WTC11 (cell line): ENCODE results near the gene TBX10. TPM values are rescaled to one million over a fixed set of nuclear protein-coding genes. Genes with fewer than 3 reads are reported as not detected.
A peak's percentile ranks its signal among the peaks of the same experiment; 100 is the strongest.

Experiments
- ATAC-seq: fragments of 200-7000 bp; cut with Tn5 transposase; 2 replicates; pipeline ENCODE4 v1.10.0; 2021; ENCODE audit warnings: mild to moderate bottlenecking, moderate library complexity
- CTCF ChIA-PET: fragments of 300-600 bp; sonication (Branson Sonifier 250); formaldehyde crosslinking; loops from one replicate; lab custom pipeline; 2021; ENCODE audit warnings: antibody characterized with exemption; lab: Charles Lee
- POLR2A ChIA-PET: fragments of 350-600 bp; sonication (Branson Sonifier 250); formaldehyde crosslinking; loops from one replicate; lab custom pipeline; 2021; ENCODE audit warnings: antibody characterized with exemption; lab: Charles Lee
- DNase-seq: peaks from one replicate; pipeline ENCODE4 v3.0.0; 2021; ENCODE audit warnings: low spot score
- H3K27ac Mint-ChIP-seq: 2 replicates; pipeline ENCODE4 v1.8.0; 2021; ENCODE audit warnings: mixed read lengths
- H3K27me3 Mint-ChIP-seq: 2 replicates; pipeline ENCODE4 v1.8.0; 2021; ENCODE audit warnings: low read depth, mild to moderate bottlenecking, moderate library complexity, mixed read lengths
- H3K36me3 Mint-ChIP-seq: 2 replicates; pipeline ENCODE4 v1.8.0; 2021; ENCODE audit warnings: mixed read lengths
- H3K4me1 Mint-ChIP-seq: 2 replicates; pipeline ENCODE4 v1.8.0; 2022; ENCODE audit warnings: mixed read lengths
- H3K4me3 Mint-ChIP-seq: 2 replicates; pipeline ENCODE4 v1.8.0; 2021; ENCODE audit warnings: mild to moderate bottlenecking, moderate library complexity, mixed read lengths
- H3K9me3 Mint-ChIP-seq: 2 replicates; pipeline ENCODE4 v1.8.0; 2021; ENCODE audit warnings: mixed read lengths
- CTCF ChIP-seq: fragments of 200-600 bp; IDR thresholded peaks from 2 replicates; pipeline ENCODE4 v1.8.0; 2022; ENCODE audit warnings: antibody characterized with exemption
- JUN ChIP-seq: sonication (generic); formaldehyde crosslinking; IDR thresholded peaks from 2 replicates; pipeline ENCODE4 v1.8.0; 2023; ENCODE audit warnings: mild to moderate bottlenecking, missing genetic modification reagents
- OVOL2 ChIP-seq: fragments of 250-450 bp; sonication (Bioruptor Pico); IDR thresholded peaks from 2 replicates; pipeline ENCODE4 v1.9.0; 2021; ENCODE audit warnings: mild to moderate bottlenecking, borderline replicate concordance
- RORB ChIP-seq: fragments of 250-450 bp; sonication (Bioruptor Pico); IDR thresholded peaks from 2 replicates; pipeline ENCODE4 v1.9.0; 2021; ENCODE audit warnings: mild to moderate bottlenecking
- SMAD4 ChIP-seq: sonication (generic); formaldehyde crosslinking; IDR thresholded peaks from 2 replicates; pipeline ENCODE4 v1.8.0; 2022; ENCODE audit warnings: mild to moderate bottlenecking, missing genetic modification reagents
- SP1 ChIP-seq: sonication (generic); formaldehyde crosslinking; conservative IDR thresholded peaks from 2 replicates; pipeline ENCODE4 v1.8.1; 2022; ENCODE audit warnings: missing genetic modification reagents
- TEAD1 ChIP-seq: sonication (generic); formaldehyde crosslinking; IDR thresholded peaks from 2 replicates; pipeline ENCODE4 v1.8.0; 2022; ENCODE audit warnings: mild to moderate bottlenecking, missing genetic modification reagents
- ZBTB43 ChIP-seq: sonication (generic); formaldehyde crosslinking; IDR thresholded peaks from 2 replicates; pipeline ENCODE4 v1.8.1; 2023; ENCODE audit warnings: mild to moderate bottlenecking, missing genetic modification reagents
- ZNF263 ChIP-seq: sonication (generic); formaldehyde crosslinking; IDR thresholded peaks from 2 replicates; pipeline ENCODE4 v1.8.1; 2022; ENCODE audit warnings: low read depth, mild to moderate bottlenecking, moderate library complexity, missing genetic modification reagents
- ZNF317 ChIP-seq: sonication (generic); formaldehyde crosslinking; IDR thresholded peaks from 2 replicates; pipeline ENCODE4 v1.8.1; 2023; ENCODE audit warnings: low read depth, mild to moderate bottlenecking, moderate library complexity, missing genetic modification reagents, borderline replicate concordance
- ZNF416 ChIP-seq: fragments of 250-450 bp; sonication (Bioruptor Pico); IDR thresholded peaks from 2 replicates; pipeline ENCODE4 v1.9.0; 2021; ENCODE audit warnings: mild to moderate bottlenecking, inconsistent platforms
- ZNF425 ChIP-seq: fragments of 250-450 bp; sonication (Bioruptor Pico); conservative IDR thresholded peaks from 2 replicates; pipeline ENCODE4 v1.9.0; 2021; ENCODE audit warnings: mild to moderate bottlenecking
- ZNF512 ChIP-seq: sonication (generic); formaldehyde crosslinking; IDR thresholded peaks from 2 replicates; pipeline ENCODE4 v1.8.1; 2022; ENCODE audit warnings: missing genetic modification reagents, borderline replicate concordance
- ZNF671 ChIP-seq: fragments of 250-450 bp; sonication (Bioruptor Pico); IDR thresholded peaks from 2 replicates; pipeline ENCODE4 v1.8.0; 2021; ENCODE audit warnings: mild to moderate bottlenecking
- total RNA-seq: library from RNA; stranded (reverse); gene quantifications from 3 replicates; pipeline ENCODE4 v1.2.3, GENCODE V29; 2021
- TF ChIP-seq, protein P1 (sequence below): sonication (generic); formaldehyde crosslinking; IDR thresholded peaks from 2 replicates; pipeline ENCODE4 v1.8.0; 2023; ENCODE audit warnings: missing genetic modification reagents, mild to moderate bottlenecking, borderline replicate concordance
- TF ChIP-seq, protein P2 (sequence below): sonication (generic); formaldehyde crosslinking; IDR thresholded peaks from 2 replicates; pipeline ENCODE4 v1.8.0; 2022; ENCODE audit warnings: mild to moderate bottlenecking, missing genetic modification reagents
- TF ChIP-seq, protein P3 (sequence below): sonication (generic); formaldehyde crosslinking; IDR thresholded peaks from 2 replicates; pipeline ENCODE4 v1.8.1; 2022; ENCODE audit warnings: mild to moderate bottlenecking, missing genetic modification reagents, moderate library complexity, borderline replicate concordance
- TF ChIP-seq, protein P4 (sequence below): sonication (generic); formaldehyde crosslinking; IDR thresholded peaks from 2 replicates; pipeline ENCODE4 v1.8.0; 2022; ENCODE audit warnings: mild to moderate bottlenecking, missing genetic modification reagents

Gene TBX10
- total RNA-seq, 1 experiment from 2014 or later, result not detected

DNA sequence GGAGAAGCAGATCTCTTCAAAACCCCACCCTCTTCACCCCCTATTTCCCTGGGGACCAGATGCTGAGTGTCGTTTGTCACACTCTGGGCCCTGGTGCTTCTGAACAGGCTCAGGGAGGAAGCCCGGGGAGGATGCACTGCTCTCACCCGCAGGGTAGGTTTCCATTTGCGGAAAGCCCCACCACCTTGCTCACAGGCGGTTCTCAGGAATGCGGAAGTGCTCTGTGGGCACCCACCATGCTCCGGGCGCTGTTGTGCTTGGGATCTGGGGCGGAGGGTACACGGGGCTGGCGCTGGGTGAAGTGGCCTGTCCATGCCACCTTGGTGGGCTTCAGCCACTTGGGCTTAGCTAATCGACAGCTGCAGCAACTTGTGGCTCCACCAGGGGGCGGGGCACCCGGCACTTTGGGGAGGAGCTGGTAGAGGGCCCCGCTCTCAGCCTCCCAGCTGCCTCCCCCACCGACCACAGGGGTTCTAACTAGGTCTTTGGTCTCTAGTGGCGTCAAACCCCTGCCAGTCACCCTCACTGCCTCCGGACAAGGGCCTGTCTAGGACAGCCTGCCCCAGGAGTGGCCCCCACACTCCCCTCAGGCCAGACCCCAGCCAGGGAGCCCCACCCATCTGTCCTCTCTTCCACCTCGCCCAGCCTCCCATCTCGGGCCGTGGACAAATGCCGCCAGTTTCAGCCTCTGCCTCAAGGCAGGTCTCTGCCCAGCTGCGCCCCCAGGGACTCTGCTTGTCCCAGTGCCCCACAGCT lies 25.4 kb downstream of the TBX10 start:
- Mint-ChIP-seq H3K36me3 (peaks cover 15% of the 10 kb centered on the region), H3K4me1 (peaks cover 40% of the 10 kb centered on the region), H3K4me3 (no peak overlapping the region), H3K27me3 (peaks cover 31% of the 10 kb centered on the region), H3K27ac (no peak overlapping the region), H3K9me3 (no peaks in the 10 kb centered on the region)
- TF ChIP-seq TEAD1 (CRISPR knock-in tag) (peak; percentile 28; the same call in 1 of the 2 replicates), ZNF425 (CRISPR knock-in tag) (no peak), SP1 (CRISPR knock-in tag) (peak; percentile 16; the same call in 1 of the 2 replicates), ZNF317 (CRISPR knock-in tag) (no peak), CTCF (peak; percentile 76), ZNF416 (CRISPR knock-in tag) (0 out of 2 replicates have a peak, but pooled peaks have one; percentile 4)
- POLR2A ChIA-PET, result interaction anchor here (0.9 to 1.1 kb wide), 2 partner anchors 16 to 31 kb away, joined by 3 to 4 read pairs; partner anchors contain the start of gene NUDT8
- peak; percentile 84 for DNase-seq
- CTCF ChIA-PET, result interaction anchor here (0.6 to 10.2 kb wide), 36 partner anchors 8 to 312 kb away, joined by 3 to 200 read pairs (median 4); partner anchors contain the start of genes AIP, CORO1B, GSTP1 and NUDT8
- peak; percentile 39 for ATAC-seq

GRCh38 chr11:67613313-67613959 lies 26.1 kb downstream of the TBX10 start:
- Mint-ChIP-seq H3K4me1 (peaks cover 37% of the 10 kb centered on the region), H3K36me3 (peaks cover 19% of the 10 kb centered on the region), H3K9me3 (no peaks in the 10 kb centered on the region), H3K27ac (no peak overlapping the region), H3K4me3 (no peak overlapping the region), H3K27me3 (peaks cover 28% of the 10 kb centered on the region)
- no peak for ATAC-seq
- ChIA-PET POLR2A (interaction anchor here (1.1 kb wide), 1 partner anchor 17 kb away, joined by 4 read pairs; the partner anchor contains the start of gene NUDT8), CTCF (interaction anchor here (0.6 to 10.2 kb wide), 31 partner anchors 8 to 257 kb away, joined by 3 to 200 read pairs (median 5); partner anchors contain the start of genes AIP, CORO1B, GSTP1 and NUDT8)
- no peak for DNase-seq
- TF ChIP-seq, protein P1, sequence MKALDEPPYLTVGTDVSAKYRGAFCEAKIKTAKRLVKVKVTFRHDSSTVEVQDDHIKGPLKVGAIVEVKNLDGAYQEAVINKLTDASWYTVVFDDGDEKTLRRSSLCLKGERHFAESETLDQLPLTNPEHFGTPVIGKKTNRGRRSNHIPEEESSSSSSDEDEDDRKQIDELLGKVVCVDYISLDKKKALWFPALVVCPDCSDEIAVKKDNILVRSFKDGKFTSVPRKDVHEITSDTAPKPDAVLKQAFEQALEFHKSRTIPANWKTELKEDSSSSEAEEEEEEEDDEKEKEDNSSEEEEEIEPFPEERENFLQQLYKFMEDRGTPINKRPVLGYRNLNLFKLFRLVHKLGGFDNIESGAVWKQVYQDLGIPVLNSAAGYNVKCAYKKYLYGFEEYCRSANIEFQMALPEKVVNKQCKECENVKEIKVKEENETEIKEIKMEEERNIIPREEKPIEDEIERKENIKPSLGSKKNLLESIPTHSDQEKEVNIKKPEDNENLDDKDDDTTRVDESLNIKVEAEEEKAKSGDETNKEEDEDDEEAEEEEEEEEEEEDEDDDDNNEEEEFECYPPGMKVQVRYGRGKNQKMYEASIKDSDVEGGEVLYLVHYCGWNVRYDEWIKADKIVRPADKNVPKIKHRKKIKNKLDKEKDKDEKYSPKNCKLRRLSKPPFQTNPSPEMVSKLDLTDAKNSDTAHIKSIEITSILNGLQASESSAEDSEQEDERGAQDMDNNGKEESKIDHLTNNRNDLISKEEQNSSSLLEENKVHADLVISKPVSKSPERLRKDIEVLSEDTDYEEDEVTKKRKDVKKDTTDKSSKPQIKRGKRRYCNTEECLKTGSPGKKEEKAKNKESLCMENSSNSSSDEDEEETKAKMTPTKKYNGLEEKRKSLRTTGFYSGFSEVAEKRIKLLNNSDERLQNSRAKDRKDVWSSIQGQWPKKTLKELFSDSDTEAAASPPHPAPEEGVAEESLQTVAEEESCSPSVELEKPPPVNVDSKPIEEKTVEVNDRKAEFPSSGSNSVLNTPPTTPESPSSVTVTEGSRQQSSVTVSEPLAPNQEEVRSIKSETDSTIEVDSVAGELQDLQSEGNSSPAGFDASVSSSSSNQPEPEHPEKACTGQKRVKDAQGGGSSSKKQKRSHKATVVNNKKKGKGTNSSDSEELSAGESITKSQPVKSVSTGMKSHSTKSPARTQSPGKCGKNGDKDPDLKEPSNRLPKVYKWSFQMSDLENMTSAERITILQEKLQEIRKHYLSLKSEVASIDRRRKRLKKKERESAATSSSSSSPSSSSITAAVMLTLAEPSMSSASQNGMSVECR (CRISPR knock-in tag), result no peak
- TF ChIP-seq OVOL2 (CRISPR knock-in tag) (no peak), ZBTB43 (no peak), RORB (CRISPR knock-in tag) (no peak), ZNF671 (CRISPR knock-in tag) (no peak), ZNF263 (CRISPR knock-in tag) (no peak), JUN (CRISPR knock-in tag) (no peak), SMAD4 (no peak), ZNF512 (CRISPR knock-in tag) (no peak)
- TF ChIP-seq, protein P2, sequence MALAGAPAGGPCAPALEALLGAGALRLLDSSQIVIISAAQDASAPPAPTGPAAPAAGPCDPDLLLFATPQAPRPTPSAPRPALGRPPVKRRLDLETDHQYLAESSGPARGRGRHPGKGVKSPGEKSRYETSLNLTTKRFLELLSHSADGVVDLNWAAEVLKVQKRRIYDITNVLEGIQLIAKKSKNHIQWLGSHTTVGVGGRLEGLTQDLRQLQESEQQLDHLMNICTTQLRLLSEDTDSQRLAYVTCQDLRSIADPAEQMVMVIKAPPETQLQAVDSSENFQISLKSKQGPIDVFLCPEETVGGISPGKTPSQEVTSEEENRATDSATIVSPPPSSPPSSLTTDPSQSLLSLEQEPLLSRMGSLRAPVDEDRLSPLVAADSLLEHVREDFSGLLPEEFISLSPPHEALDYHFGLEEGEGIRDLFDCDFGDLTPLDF, result no peak
- TF ChIP-seq, protein P3, sequence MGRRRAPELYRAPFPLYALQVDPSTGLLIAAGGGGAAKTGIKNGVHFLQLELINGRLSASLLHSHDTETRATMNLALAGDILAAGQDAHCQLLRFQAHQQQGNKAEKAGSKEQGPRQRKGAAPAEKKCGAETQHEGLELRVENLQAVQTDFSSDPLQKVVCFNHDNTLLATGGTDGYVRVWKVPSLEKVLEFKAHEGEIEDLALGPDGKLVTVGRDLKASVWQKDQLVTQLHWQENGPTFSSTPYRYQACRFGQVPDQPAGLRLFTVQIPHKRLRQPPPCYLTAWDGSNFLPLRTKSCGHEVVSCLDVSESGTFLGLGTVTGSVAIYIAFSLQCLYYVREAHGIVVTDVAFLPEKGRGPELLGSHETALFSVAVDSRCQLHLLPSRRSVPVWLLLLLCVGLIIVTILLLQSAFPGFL (CRISPR knock-in tag), result no peak
- TF ChIP-seq, protein P4, sequence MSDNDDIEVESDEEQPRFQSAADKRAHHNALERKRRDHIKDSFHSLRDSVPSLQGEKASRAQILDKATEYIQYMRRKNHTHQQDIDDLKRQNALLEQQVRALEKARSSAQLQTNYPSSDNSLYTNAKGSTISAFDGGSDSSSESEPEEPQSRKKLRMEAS (CRISPR knock-in tag), result no peak
